ENCODE data around the gene ENTPD7.

DNA sequence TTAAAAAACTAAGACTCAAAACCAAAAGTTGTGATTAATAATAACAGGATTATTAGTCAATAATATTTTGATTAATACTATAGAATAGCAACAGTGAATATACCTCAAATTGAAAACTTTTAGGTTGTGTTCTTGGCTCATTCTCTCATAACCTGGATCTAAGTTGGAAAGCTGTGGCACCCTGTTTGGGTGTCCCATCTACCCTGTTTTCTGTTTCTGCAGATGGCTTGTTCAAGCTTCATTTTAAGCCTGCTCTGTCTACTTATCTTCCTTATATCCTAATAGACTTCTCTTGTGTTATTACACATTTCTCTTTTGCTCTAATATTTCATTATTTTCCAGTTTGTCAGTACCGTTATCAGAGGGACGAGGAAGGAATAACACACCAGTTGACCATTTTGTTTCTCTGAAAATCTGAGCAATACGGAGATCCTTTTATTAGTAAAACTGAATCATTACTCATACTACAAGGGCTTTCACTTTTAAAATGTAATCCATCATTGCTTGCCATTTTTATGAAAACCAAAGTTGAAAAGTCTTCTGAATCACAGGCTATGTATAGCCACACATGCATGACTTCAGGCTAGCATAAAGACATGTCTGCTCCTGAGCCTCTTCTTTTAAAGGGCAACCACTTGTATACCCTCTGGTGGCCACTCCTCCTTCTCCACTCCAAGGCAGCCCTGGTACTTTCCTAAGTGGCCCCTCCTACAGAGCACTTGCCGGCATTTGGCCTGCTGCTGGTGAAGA is 50.3 kb downstream of the ENTPD7 start:
- no peak for TF ChIP-seq POLR2A (IDR thresholded peaks at IDR 0.05)
- TF ChIP-seq, protein P1, sequence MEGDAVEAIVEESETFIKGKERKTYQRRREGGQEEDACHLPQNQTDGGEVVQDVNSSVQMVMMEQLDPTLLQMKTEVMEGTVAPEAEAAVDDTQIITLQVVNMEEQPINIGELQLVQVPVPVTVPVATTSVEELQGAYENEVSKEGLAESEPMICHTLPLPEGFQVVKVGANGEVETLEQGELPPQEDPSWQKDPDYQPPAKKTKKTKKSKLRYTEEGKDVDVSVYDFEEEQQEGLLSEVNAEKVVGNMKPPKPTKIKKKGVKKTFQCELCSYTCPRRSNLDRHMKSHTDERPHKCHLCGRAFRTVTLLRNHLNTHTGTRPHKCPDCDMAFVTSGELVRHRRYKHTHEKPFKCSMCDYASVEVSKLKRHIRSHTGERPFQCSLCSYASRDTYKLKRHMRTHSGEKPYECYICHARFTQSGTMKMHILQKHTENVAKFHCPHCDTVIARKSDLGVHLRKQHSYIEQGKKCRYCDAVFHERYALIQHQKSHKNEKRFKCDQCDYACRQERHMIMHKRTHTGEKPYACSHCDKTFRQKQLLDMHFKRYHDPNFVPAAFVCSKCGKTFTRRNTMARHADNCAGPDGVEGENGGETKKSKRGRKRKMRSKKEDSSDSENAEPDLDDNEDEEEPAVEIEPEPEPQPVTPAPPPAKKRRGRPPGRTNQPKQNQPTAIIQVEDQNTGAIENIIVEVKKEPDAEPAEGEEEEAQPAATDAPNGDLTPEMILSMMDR (IDR thresholded peaks at IDR 0.05), result no peak

All from upper lobe of left lung (tissue), 4 donors.